Neural cell (in vitro differentiated cells): ENCODE data around the gene SMIM14.

Experiments
- EP300 ChIP-seq: fragments of 450-650 bp; conservative IDR thresholded peaks from 2 replicates; pipeline ENCODE4 v1.6.1; 2014; ENCODE audit warnings: antibody characterized with exemption, mild to moderate bottlenecking, moderate library complexity; ENCODE audit not compliant: poor library complexity, severe bottlenecking
- MXI1 ChIP-seq: fragments of 450-650 bp; conservative IDR thresholded peaks from 2 replicates; pipeline ENCODE4 v1.6.1; 2014; ENCODE audit warnings: antibody characterized with exemption, mild to moderate bottlenecking; ENCODE audit not compliant: poor library complexity, severe bottlenecking
- POLR2AphosphoS5 ChIP-seq: IDR thresholded peaks from 2 replicates; pipeline ENCODE4 v1.6.1; 2012
- RAD21 ChIP-seq: fragments of 450-650 bp; conservative IDR thresholded peaks from 2 replicates; pipeline ENCODE4 v1.6.1; 2014; ENCODE audit warnings: antibody characterized with exemption, mild to moderate bottlenecking, moderate library complexity
- SMC3 ChIP-seq: fragments of 450-650 bp; conservative IDR thresholded peaks from 2 replicates; pipeline ENCODE4 v1.6.1; 2014; ENCODE audit warnings: antibody characterized with exemption, mild to moderate bottlenecking, moderate library complexity; ENCODE audit not compliant: poor library complexity
- TAF1 ChIP-seq: IDR thresholded peaks from 2 replicates; pipeline ENCODE4 v1.6.1; 2012; ENCODE audit warnings: low read depth
- TF ChIP-seq, protein P1 (sequence below): fragments of 450-650 bp; IDR thresholded peaks from 2 replicates; pipeline ENCODE4 v1.5.1; 2014; ENCODE audit warnings: antibody characterized with exemption, mild to moderate bottlenecking, moderate library complexity; ENCODE audit not compliant: poor library complexity, severe bottlenecking
- TF ChIP-seq, protein P2 (sequence below): IDR thresholded peaks from 2 replicates; pipeline ENCODE4 v1.6.1; 2012; ENCODE audit warnings: borderline replicate concordance

DNA sequence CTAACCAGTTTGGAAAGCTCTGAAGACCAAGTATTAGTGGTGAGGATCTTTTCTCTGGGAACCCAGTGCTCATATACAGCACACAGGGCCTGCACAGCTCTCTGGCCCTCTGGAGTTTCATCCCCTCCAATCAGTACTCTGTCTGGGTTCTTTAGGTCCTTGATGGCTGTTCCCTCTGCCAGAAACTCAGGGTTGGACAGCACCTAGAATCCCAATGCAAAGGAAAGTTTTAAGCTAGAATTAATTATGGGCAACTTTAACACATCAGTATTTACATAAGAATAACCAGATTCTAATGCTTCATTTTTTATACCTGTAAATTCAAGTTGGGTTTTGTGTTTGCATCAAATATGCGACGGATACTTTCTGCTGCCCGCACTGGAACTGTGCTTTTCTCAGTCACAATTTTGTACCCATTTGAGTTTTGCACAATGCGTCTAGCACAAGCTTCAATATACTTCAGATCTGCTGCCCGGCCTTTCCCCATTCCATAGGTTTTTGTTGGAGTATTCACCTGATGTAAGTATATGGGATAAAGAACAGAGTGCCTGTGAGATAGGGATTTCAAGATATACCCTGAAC is 128.2 kb downstream of the SMIM14 start:
- no peak for TF ChIP-seq RAD21
- TF ChIP-seq, protein P1, sequence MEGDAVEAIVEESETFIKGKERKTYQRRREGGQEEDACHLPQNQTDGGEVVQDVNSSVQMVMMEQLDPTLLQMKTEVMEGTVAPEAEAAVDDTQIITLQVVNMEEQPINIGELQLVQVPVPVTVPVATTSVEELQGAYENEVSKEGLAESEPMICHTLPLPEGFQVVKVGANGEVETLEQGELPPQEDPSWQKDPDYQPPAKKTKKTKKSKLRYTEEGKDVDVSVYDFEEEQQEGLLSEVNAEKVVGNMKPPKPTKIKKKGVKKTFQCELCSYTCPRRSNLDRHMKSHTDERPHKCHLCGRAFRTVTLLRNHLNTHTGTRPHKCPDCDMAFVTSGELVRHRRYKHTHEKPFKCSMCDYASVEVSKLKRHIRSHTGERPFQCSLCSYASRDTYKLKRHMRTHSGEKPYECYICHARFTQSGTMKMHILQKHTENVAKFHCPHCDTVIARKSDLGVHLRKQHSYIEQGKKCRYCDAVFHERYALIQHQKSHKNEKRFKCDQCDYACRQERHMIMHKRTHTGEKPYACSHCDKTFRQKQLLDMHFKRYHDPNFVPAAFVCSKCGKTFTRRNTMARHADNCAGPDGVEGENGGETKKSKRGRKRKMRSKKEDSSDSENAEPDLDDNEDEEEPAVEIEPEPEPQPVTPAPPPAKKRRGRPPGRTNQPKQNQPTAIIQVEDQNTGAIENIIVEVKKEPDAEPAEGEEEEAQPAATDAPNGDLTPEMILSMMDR, result no peak
- TF ChIP-seq MXI1, result no peak
- TF ChIP-seq TAF1, result no peak
- no peak for TF ChIP-seq SMC3
- no peak for TF ChIP-seq EP300
- no peak for TF ChIP-seq POLR2AphosphoS5
- TF ChIP-seq, protein P2, sequence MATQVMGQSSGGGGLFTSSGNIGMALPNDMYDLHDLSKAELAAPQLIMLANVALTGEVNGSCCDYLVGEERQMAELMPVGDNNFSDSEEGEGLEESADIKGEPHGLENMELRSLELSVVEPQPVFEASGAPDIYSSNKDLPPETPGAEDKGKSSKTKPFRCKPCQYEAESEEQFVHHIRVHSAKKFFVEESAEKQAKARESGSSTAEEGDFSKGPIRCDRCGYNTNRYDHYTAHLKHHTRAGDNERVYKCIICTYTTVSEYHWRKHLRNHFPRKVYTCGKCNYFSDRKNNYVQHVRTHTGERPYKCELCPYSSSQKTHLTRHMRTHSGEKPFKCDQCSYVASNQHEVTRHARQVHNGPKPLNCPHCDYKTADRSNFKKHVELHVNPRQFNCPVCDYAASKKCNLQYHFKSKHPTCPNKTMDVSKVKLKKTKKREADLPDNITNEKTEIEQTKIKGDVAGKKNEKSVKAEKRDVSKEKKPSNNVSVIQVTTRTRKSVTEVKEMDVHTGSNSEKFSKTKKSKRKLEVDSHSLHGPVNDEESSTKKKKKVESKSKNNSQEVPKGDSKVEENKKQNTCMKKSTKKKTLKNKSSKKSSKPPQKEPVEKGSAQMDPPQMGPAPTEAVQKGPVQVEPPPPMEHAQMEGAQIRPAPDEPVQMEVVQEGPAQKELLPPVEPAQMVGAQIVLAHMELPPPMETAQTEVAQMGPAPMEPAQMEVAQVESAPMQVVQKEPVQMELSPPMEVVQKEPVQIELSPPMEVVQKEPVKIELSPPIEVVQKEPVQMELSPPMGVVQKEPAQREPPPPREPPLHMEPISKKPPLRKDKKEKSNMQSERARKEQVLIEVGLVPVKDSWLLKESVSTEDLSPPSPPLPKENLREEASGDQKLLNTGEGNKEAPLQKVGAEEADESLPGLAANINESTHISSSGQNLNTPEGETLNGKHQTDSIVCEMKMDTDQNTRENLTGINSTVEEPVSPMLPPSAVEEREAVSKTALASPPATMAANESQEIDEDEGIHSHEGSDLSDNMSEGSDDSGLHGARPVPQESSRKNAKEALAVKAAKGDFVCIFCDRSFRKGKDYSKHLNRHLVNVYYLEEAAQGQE, result no peak
